ENCODE data around the gene TESK1.

The TESK1 gene

GRCh38 chr9:35649431-35650340 lies 44.6 kb downstream of the TESK1 start:
- peak; percentile 29 for DNase-seq (ENCODE audit: low read depth)

- DNase-seq (ENCODE audit: low read depth): no peak
These were observed 45.5 kb downstream of the TESK1 start, which contains the start of gene SIT1 for GRCh38 chr9:35650341-35651158. SIT1 (minus strand) TSS chr9:35650931; CDS start chr9:35650853, 78 bp downstream.

- no peak for DNase-seq (ENCODE audit: low read depth)
These were observed 47.1 kb downstream of the TESK1 start for GRCh38 chr9:35651956-35652828.

- no peak for DNase-seq (ENCODE audit: low read depth)
These were observed 47.8 kb downstream of the TESK1 start for GRCh38 chr9:35652829-35653209.

- no peak for DNase-seq (ENCODE audit: low read depth)
These were observed 48.5 kb downstream of the TESK1 start for GRCh38 chr9:35653611-35654010.

- DNase-seq (ENCODE audit: low read depth): no peak
These were observed 51.3 kb downstream of the TESK1 start for GRCh38 chr9:35656348-35656747.

GRCh38 chr9:35656831-35657545 lies 51.9 kb downstream of the TESK1 start:
- DNase-seq (ENCODE audit: low read depth): no peak

- peak; percentile 88 for DNase-seq (ENCODE audit: low read depth)
These were observed 52.6 kb downstream of the TESK1 start, which contains the start of gene RMRP for GRCh38 chr9:35657546-35658136. RMRP (minus strand) TSS chr9:35658019.

- peak; percentile 70 for DNase-seq (ENCODE audit: low read depth)
These were observed 53.3 kb downstream of the TESK1 start, which contains the start of gene CCDC107 for GRCh38 chr9:35658137-35658967. CCDC107 (plus strand) TSS chr9:35658292; CDS start chr9:35658380, 88 bp downstream.

GRCh38 chr9:35658968-35659220 lies 53.8 kb downstream of the TESK1 start:
- DNase-seq (ENCODE audit: low read depth): no peak

- no peak for DNase-seq (ENCODE audit: low read depth)
These were observed 54.3 kb downstream of the TESK1 start for GRCh38 chr9:35659340-35659739.
